Stimulated activated CD8-positive, alpha-beta memory T cell treated with anti-CD3 and anti-CD28 coated beads, Interleukin-4, amount 100 ng/mL, for 48 hours (primary cell): ENCODE data around the gene PRRG4.
"Not testable (repeated sequence)": the region's sequence is repeated elsewhere in the genome, so short reads cannot be mapped to it uniquely, and the experiment has no call there.

Experiments
- DNase-seq: peaks from one replicate; pipeline ENCODE4 v3.0.0-alpha.2; 2020

The PRRG4 gene

GRCh38 chr11:32887707-32888383, 58.1 kb downstream of the PRRG4 start:
- not testable (repeated sequence) for DNase-seq

- DNase-seq = not testable (repeated sequence)
These were observed 58.6 kb downstream of the PRRG4 start for GRCh38 chr11:32888384-32888710.

GRCh38 chr11:32888805-32889204, 59.1 kb downstream of the PRRG4 start:
- no peak for DNase-seq

- DNase-seq = no peak
These were observed 61.3 kb downstream of the PRRG4 start for GRCh38 chr11:32890843-32891656.

GRCh38 chr11:32891657-32892354, 62.1 kb downstream of the PRRG4 start:
- no peak for DNase-seq

GRCh38 chr11:32892355-32893092, 62.8 kb downstream of the PRRG4 start, which contains the start of gene QSER1:
Gene QSER1, plus strand, starts transcription at chr11:32892811. Its CDS starts 315 bp downstream, at chr11:32893126.
- peak; percentile 73 for DNase-seq

GRCh38 chr11:32893093-32893342, 63.3 kb downstream of the PRRG4 start:
- DNase-seq = no peak

GRCh38 chr11:32893343-32894148, 63.8 kb downstream of the PRRG4 start:
- DNase-seq = peak; percentile 67

- peak; percentile 25 for DNase-seq
These were observed 64.6 kb downstream of the PRRG4 start for GRCh38 chr11:32894149-32894827.

GRCh38 chr11:32894921-32895320, 65.2 kb downstream of the PRRG4 start:
- no peak for DNase-seq

GRCh38 chr11:32895471-32895870, 65.7 kb downstream of the PRRG4 start:
- no peak for DNase-seq

GRCh38 chr11:32897103-32897502, 67.4 kb downstream of the PRRG4 start:
- no peak for DNase-seq

GRCh38 chr11:32899438-32899837, 69.7 kb downstream of the PRRG4 start:
- DNase-seq = no peak

- no peak for DNase-seq
These were observed 72.5 kb downstream of the PRRG4 start for GRCh38 chr11:32902089-32902665.

- no peak for DNase-seq
These were observed 75.4 kb downstream of the PRRG4 start for GRCh38 chr11:32905028-32905667.
